Stimulated activated CD4-positive, alpha-beta T cell treated with anti-CD3 and anti-CD28 coated beads, Interleukin-12 subunit alpha, Interleukin-12 subunit beta, amount 100 ng/mL, for 24 hours (primary cell): Measurements from ENCODE around the gene AMIGO2.

Experiments used
- DNase-seq, 2 experiments: peaks; one replicate each; pipeline ENCODE4 v3.0.0-alpha.2; 2020; ENCODE audit warnings: low read depth in 2 of 2

The AMIGO2 gene

GRCh38 chr12:47033789-47034555 lies 45.8 kb downstream of the AMIGO2 start:
- no peak for DNase-seq

GRCh38 chr12:47033081-47033480 lies 46.7 kb downstream of the AMIGO2 start:
- DNase-seq: no peak

- no peak for DNase-seq
These were observed 47.1 kb downstream of the AMIGO2 start for GRCh38 chr12:47032644-47033043.

- DNase-seq: no peak
These were observed 49.9 kb downstream of the AMIGO2 start for GRCh38 chr12:47029903-47030302.

GRCh38 chr12:47028981-47029708 lies 50.6 kb downstream of the AMIGO2 start:
- DNase-seq: no peak

GRCh38 chr12:47028186-47028585 lies 51.6 kb downstream of the AMIGO2 start:
- DNase-seq: no peak
